GM12801 (cell line): ENCODE data around the gene LMOD1.

Experiments used
- TF ChIP-seq, protein P1 (sequence below): IDR thresholded peaks from one replicate; pipeline ENCODE4 v1.5.1; 2011; ENCODE audit warnings: control low read depth; ENCODE audit not compliant: insufficient read length; ENCODE audit errors: extremely low read depth

LMOD1 gene

DNA sequence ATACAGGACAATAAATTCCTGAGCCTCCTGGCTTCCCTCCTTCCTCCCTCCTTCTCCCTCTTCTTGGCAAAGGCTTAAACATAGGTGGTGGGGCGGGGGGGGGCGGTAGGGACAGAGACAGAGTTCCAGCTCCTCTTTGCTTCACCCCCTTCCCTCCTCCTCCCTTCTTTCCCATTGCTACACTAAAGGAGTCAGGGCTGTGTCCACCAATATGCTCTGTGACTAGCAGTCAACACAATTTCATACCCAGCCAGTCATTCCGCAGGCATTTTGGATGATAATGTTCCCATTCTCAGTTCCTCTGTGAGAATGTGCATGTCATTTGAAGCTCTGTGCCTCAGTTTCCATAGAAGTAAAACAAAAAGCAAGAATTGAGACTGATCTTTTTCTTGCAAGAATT lies 1.7 kb downstream of the LMOD1 start:
- TF ChIP-seq, protein P1, sequence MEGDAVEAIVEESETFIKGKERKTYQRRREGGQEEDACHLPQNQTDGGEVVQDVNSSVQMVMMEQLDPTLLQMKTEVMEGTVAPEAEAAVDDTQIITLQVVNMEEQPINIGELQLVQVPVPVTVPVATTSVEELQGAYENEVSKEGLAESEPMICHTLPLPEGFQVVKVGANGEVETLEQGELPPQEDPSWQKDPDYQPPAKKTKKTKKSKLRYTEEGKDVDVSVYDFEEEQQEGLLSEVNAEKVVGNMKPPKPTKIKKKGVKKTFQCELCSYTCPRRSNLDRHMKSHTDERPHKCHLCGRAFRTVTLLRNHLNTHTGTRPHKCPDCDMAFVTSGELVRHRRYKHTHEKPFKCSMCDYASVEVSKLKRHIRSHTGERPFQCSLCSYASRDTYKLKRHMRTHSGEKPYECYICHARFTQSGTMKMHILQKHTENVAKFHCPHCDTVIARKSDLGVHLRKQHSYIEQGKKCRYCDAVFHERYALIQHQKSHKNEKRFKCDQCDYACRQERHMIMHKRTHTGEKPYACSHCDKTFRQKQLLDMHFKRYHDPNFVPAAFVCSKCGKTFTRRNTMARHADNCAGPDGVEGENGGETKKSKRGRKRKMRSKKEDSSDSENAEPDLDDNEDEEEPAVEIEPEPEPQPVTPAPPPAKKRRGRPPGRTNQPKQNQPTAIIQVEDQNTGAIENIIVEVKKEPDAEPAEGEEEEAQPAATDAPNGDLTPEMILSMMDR: no peak

DNA sequence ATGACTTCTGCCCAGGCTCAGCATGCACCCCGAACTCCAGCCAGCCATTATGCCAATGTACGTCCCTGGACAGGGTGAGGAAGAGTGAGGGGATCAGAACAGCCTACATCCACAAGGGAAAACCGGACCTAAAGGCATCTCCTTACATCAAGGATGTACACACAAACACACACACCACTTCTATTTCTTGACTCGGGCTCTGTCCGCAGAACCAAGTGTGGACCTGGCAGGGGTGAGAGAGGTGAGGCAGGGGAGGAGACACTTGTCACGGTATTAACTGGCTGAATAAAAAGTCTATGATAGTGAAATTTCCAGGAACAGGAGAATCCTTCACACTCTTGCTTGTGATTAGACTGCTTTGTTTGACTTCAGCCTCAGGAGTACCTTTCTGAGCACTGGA lies 2.3 kb downstream of the LMOD1 start:
- TF ChIP-seq, protein P1: no peak

DNA sequence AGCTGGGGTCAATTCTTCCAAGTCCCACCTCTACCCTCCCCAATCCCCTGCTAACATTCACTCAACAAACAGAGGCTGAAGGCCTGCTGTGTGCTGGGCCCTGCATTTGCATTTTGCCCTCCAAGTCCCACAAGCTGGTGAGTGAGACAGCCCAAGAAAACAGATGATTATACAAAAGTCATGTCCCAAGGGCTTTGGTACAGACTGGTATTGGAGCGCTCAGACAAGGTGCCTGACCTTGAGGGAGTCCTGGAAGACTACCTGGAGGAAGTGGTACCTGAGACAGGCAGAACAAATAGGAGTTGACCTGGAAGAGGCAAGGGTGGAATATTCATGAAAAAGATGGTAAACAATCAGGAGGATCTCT lies 4.2 kb downstream of the LMOD1 start:
- TF ChIP-seq, protein P1: no peak

DNA sequence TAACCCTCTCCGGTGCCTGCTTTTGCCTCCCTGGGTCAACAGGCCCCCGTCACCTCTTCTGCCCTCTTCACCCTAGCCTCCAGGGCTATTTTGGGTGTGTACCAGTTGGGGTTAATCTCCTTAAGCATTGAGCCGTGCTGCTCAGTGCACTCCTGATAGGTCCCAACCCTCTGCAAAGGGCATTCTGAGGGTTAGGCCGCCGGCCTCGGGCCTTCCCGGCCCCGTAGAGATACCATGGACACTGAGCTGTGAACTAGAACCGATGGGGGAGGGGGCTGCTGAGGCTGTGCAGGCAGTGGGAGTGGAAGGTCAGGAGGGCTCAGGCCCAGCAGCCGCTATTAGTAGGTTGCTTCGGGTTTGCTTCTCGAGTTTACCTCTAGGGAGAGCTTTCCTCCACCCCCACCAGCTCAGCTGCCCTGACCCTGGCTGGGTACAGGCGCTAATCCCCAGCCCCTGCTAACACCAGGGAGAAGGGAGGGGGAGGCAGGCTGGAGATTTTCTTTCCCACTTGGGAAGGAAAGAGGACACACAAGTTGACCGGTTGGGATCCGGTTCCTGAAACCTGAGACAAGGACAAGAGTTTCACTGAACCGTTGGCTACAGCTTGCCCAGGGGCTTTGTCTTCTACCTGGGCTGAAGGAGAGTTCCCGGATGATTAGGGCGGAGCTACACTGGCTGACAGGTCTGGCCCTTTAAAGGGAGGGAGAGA lies 4.8 kb downstream of the LMOD1 start:
- TF ChIP-seq, protein P1: no peak

DNA sequence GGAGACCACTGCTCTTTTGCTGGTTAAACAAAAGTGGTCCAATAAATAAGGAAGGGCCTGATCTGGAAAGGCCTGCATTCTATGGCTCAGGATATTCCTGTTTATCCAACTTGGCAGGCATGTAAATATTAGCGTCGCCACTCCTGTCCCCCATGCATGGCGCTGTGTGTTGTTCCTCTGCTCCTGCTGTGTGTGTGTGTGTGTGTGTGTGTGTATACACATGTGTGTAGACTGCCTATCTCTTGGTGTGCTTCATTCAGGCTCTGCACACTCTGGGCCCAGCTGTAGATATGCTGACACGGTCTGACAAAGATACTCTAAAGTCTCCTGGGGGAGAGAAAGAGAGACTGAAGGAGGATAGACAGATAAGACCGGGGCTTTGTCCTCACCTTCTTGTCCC lies 6.8 kb downstream of the LMOD1 start:
- TF ChIP-seq, protein P1: no peak

DNA sequence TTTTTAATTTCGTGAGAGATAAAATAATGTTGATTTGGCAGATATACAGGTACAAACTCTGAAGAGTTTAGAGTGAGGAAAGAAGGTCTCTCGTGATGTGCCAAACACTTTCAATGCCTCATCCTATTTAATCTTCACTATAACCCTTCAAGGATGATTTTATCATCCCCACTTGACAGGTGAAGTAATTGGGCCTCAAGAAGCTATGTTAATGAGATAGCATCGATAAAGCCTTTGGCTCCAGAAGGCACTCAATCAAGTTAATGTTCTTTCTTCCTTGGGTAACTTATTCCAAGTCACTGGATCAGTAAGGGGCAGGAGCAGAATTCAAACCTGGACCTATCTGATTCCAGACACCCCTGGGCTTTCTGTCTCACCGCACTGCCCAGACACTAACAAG lies 7.2 kb downstream of the LMOD1 start:
- TF ChIP-seq, protein P1: no peak

DNA sequence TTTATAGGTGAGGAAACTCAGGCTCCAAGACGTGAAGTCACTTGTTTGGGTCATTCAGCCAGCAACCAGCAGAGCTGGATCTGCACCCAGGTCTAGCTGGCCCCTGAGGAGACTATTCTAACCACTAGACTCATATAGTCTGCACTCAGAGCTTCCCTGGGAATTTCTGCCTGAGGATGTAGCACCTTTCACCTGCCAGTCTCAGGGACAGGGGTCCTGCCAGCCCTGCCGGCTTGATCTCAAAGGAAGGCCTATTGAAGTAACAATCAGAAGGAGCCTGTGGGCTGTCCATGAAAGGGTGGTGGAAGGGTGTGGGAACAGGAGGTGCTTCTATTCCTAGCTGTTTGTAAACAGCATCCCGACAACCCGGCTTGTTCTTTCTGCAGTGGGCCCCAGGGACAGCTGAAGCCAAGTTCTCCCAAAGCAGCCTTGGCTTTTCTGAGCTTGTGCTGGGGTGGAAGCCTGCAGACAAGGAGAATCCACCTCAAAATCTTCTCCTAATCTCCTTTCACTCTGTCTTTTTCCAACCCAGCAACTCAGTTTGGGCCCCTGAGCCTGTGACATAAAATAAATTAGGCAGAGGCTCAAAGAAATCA lies 7.8 kb downstream of the LMOD1 start:
- TF ChIP-seq, protein P1: no peak
